ENCODE data around the gene CLEC4M. TPM values are rescaled to one million over a fixed set of nuclear protein-coding genes. Genes with fewer than 3 reads are reported as not detected.

CLEC4M gene
- total and polyA plus RNA-seq, 2 donors from 2014 or later: 0.54 TPM; not detected in 1

GRCh38 chr19:7718668-7719067, 44.4 kb upstream of the CLEC4M start:
- intact Hi-C loops (cut with DNase I): no loop called here
- Histone ChIP-seq H3K36me3 (ENCODE audit: control insufficient read depth in 2 of 3, insufficient read depth in 3 of 3, low read length in 3 of 3) (no peaks in the 10 kb centered on the region), H3K9me3 (ENCODE audit: control insufficient read depth in 2 of 3, insufficient read depth in 1 of 3, low read length in 3 of 3) (peaks cover 0 to 4% (median 2%) of the 10 kb centered on the region in 3 donors), H3K4me3 (ENCODE audit: low read length in 3 of 3) (no peak overlapping the region), H3K9ac (ENCODE audit: low read length in 3 of 3) (no peak overlapping the region), H3K4me1 (ENCODE audit: control insufficient read depth in 2 of 3, insufficient read depth in 2 of 3, low read depth in 1 of 3, low read length in 3 of 3) (no peaks in the 10 kb centered on the region), H3K27ac (ENCODE audit: low read depth in 2 of 2, low read length in 2 of 2) (no peak overlapping the region), H3K27me3 (ENCODE audit: control insufficient read depth, insufficient read depth, low read length) (no peaks in the 10 kb centered on the region)
- no peak for TF ChIP-seq CTCF (IDR thresholded peaks at IDR 0.05; ENCODE audit: borderline replicate concordance, extremely low read depth, insufficient read depth)
- FAIRE-seq (no peak), DNase-seq (no peak)

- Histone ChIP-seq H3K27ac (ENCODE audit: low read depth in 2 of 2, low read length in 2 of 2) (no peak overlapping the region), H3K36me3 (ENCODE audit: control insufficient read depth in 2 of 3, insufficient read depth in 3 of 3, low read length in 3 of 3) (no peaks in the 10 kb centered on the region), H3K9ac (ENCODE audit: low read length in 3 of 3) (no peak overlapping the region), H3K4me3 (ENCODE audit: low read length in 3 of 3) (no peak overlapping the region), H3K9me3 (ENCODE audit: control insufficient read depth in 2 of 3, insufficient read depth in 1 of 3, low read length in 3 of 3) (peaks cover 0 to 4% (median 2%) of the 10 kb centered on the region in 3 donors), H3K27me3 (ENCODE audit: control insufficient read depth, insufficient read depth, low read length) (no peaks in the 10 kb centered on the region), H3K4me1 (ENCODE audit: control insufficient read depth in 2 of 3, insufficient read depth in 2 of 3, low read depth in 1 of 3, low read length in 3 of 3) (no peaks in the 10 kb centered on the region)
- DNase-seq (no peak), FAIRE-seq (no peak)
- intact Hi-C loops (cut with DNase I): no loop called here
- TF ChIP-seq CTCF (IDR thresholded peaks at IDR 0.05; ENCODE audit: borderline replicate concordance, extremely low read depth, insufficient read depth): no peak
Measured at GRCh38 chr19:7720351-7720750, 42.7 kb upstream of the CLEC4M start.

DNA sequence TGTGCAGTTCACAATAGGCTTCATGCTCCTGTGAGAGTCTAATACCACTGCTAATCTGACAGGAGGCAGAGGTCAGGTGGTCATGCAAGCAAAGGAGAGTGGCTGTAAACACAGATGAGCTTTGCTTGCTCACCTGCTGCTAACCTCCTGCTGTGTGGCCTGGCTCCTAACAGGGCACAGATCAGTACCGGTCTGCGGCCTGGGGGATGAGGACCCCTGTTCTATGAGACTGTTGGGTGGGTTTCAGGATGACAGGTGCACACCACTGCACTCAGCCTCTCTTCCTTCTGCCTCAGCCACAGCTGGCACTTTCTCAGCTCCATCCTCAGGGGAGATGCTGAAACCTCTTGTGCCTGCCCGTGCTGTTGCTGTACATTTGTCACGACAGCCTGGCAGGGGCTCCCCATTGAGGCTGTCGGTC, 40.8 kb upstream of the CLEC4M start:
- Histone ChIP-seq H3K9me3 (ENCODE audit: control insufficient read depth in 2 of 3, insufficient read depth in 1 of 3, low read length in 3 of 3) (no peaks in the 10 kb centered on the region), H3K4me1 (ENCODE audit: control insufficient read depth in 2 of 3, insufficient read depth in 2 of 3, low read depth in 1 of 3, low read length in 3 of 3) (no peaks in the 10 kb centered on the region), H3K27me3 (ENCODE audit: control insufficient read depth, insufficient read depth, low read length) (no peaks in the 10 kb centered on the region), H3K27ac (ENCODE audit: low read depth in 2 of 2, low read length in 2 of 2) (no peak overlapping the region), H3K4me3 (ENCODE audit: low read length in 3 of 3) (no peak overlapping the region), H3K36me3 (ENCODE audit: control insufficient read depth in 2 of 3, insufficient read depth in 3 of 3, low read length in 3 of 3) (no peaks in the 10 kb centered on the region), H3K9ac (ENCODE audit: low read length in 3 of 3) (no peak overlapping the region)
- intact Hi-C loops (cut with DNase I): no loop called here
- TF ChIP-seq CTCF (IDR thresholded peaks at IDR 0.05; ENCODE audit: borderline replicate concordance, extremely low read depth, insufficient read depth): no peak
- DNase-seq (no peak), FAIRE-seq (no peak)

GRCh38 chr19:7725791-7726190, 37.3 kb upstream of the CLEC4M start:
- H3K27ac ChIP-seq (ENCODE audit: low read depth in 2 of 2, low read length in 2 of 2): no peak overlapping the region
- no peaks in the 10 kb centered on the region for H3K9me3 ChIP-seq (ENCODE audit: control insufficient read depth in 2 of 3, insufficient read depth in 1 of 3, low read length in 3 of 3)
- DNase-seq (no peak), FAIRE-seq (no peak)
- intact Hi-C loops (cut with DNase I): no loop called here
- no peak overlapping the region for H3K9ac ChIP-seq (ENCODE audit: low read length in 3 of 3)
- H3K27me3 ChIP-seq (ENCODE audit: control insufficient read depth, insufficient read depth, low read length): peaks cover 11% of the 10 kb centered on the region
- H3K4me1 ChIP-seq (ENCODE audit: control insufficient read depth in 2 of 3, insufficient read depth in 2 of 3, low read depth in 1 of 3, low read length in 3 of 3): no peaks in the 10 kb centered on the region
- no peak for TF ChIP-seq CTCF (IDR thresholded peaks at IDR 0.05; ENCODE audit: borderline replicate concordance, extremely low read depth, insufficient read depth)
- H3K36me3 ChIP-seq (ENCODE audit: control insufficient read depth in 2 of 3, insufficient read depth in 3 of 3, low read length in 3 of 3): no peaks in the 10 kb centered on the region
- H3K4me3 ChIP-seq (ENCODE audit: low read length in 3 of 3): no peak overlapping the region

All from kidney (tissue), 14 donors.